ENCODE data around the gene GRN. TPM values are rescaled to one million over a fixed set of nuclear protein-coding genes. Genes with fewer than 3 reads are reported as not detected.

GRN gene
- total and polyA plus RNA-seq, 2 of the 8 experiments (the other 6 are each of a cell fraction or from before 2014, with no cell fraction given), result 108 to 387 TPM

DNA sequence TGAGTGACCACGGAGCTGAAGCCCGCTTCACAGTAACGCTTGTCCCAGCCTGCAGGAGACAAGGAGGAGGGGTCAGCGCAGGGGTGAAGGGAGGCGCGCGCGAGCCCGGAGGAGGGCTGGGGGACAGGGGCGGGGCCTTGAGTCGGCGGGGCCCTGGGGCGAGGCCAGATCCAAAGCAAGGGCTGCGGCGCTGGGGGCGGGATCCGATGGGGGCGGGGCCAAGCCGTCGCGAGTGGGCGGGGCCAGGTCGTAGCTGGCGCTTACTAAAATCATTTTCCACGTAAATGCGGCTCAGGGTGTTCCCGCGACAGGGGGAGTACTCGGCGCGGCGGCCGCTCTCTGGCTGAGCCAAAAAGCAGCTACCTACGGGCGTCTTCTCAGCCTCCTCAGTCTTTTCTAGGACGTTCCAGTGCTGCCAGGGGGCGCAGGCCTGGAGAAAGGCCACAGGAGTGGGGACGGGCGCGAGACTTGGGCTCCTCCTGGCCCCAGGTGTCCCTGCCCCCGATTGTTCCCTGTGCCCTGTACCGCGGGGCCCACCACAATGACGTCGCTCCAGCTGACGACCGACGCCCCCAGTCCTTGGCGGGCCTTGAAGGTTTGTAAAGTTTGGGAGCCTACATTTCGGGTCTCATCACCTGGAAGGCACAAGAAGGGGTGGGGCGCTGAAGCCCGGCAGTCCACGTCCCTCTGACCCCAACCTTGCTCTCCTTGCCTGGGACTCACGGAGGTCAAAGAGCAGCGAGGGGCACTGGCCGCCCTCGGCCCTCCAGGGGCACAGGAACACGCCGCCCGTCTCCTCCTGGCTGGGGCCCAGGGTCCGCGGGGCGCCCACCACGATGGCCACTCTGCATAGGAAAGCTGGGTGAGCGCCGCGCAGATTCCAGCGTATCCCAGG lies 40.4 kb downstream of the GRN start:
- POLR2A ChIA-PET (ENCODE audit: partially characterized antibody), result interaction anchor here (0.7 to 2.2 kb wide), 6 partner anchors 10 to 77 kb away, joined by 3 to 10 read pairs (median 3); partner anchors contain the start of gene RUNDC3A
- no peak overlapping the region for H3K4ac ChIP-seq (replicated peaks; ENCODE audit: insufficient read length, low read depth, low read length)
- H3K36me3 ChIP-seq (ENCODE audit: control insufficient read depth in 2 of 4, insufficient read depth in 4 of 4, low read length in 3 of 4), result no peaks in the 10 kb centered on the region
- no peaks in the 10 kb centered on the region for H3K9me3 ChIP-seq (ENCODE audit: insufficient read depth in 2 of 2, low read depth in 1 of 2, low read length in 1 of 2)
- H2BK12ac ChIP-seq (ENCODE audit: low read depth, low read length), result peak overlapping the region; percentile 75; the same call in 1 of the 2 replicates
- H4K5ac ChIP-seq (ENCODE audit: insufficient read length, low read depth, low read length), result no peak overlapping the region
- WGBS, 2 experiments (ENCODE audit: extremely low coverage in 1 of 2, insufficient coverage in 1 of 2, insufficient read length in 1 of 2, insufficient replicate concordance in 2 of 2, low coverage in 1 of 2, low lambda C conversion rate in 2 of 2, missing lambda C conversion rate in 1 of 2), result 5% methylated on average over 41 of the region's 68 CpGs; no CpG with 5 or more reads in 1 of the 2 experiments
- peak overlapping the region; percentile 84 to 96 for H3K4me2 ChIP-seq (ENCODE audit: insufficient read depth in 1 of 2, low read depth in 2 of 2, low read length in 2 of 2)
- no peak overlapping the region for H3K56ac ChIP-seq (replicated peaks; ENCODE audit: insufficient read length, low read depth, low read length)
- H2BK120ac ChIP-seq (replicated peaks; ENCODE audit: low read depth, low read length), result no peak overlapping the region
- peak overlapping the region; percentile 49 to 74 (median 66) for H3K4me3 ChIP-seq (ENCODE audit: extremely low read depth in 1 of 4, insufficient read depth in 2 of 4, low read depth in 3 of 4, low read length in 4 of 4)
- peaks cover 3 to 21% (median 7%) of the 10 kb centered on the region in 4 experiments; a peak in 6 of 7 replicates for H3K4me1 ChIP-seq (replicated peaks in 1 of 4; ENCODE audit: control insufficient read depth in 3 of 4, insufficient read depth in 4 of 4, low read length in 3 of 4)
- H2AFZ ChIP-seq (ENCODE audit: low read length), result peak overlapping the region; percentile 85
- H2BK15ac ChIP-seq (ENCODE audit: low read length), result peak overlapping the region; percentile 46; the same call in 1 of the 2 replicates
- H2AK5ac ChIP-seq (ENCODE audit: low read depth, low read length), result no peak overlapping the region
- H3K18ac ChIP-seq (ENCODE audit: extremely low read depth, low read length), result peak overlapping the region; percentile 93
- peaks cover 10 to 34% (median 31%) of the 10 kb centered on the region in 4 experiments for H3K27me3 ChIP-seq (replicated peaks in 1 of 4; ENCODE audit: control insufficient read depth in 3 of 4, extremely low read depth in 1 of 4, insufficient read depth in 3 of 4, low read length in 3 of 4)
- H2BK20ac ChIP-seq (ENCODE audit: low read length), result no peak overlapping the region
- DNase-seq (ENCODE audit: low read depth in 1 of 2, low spot score in 2 of 2) (peak; percentile 75 to 95), FAIRE-seq (no peak)
- H3K27ac ChIP-seq (ENCODE audit: low read depth, low read length), result no peak overlapping the region
- peak overlapping the region; percentile 35; the same call in 1 of the 2 replicates for H2BK5ac ChIP-seq (ENCODE audit: low read depth, low read length)
- no peaks in the 10 kb centered on the region for H3K79me2 ChIP-seq (ENCODE audit: control insufficient read depth in 1 of 2, insufficient read depth in 2 of 2, low read length in 2 of 2)
- peak overlapping the region; percentile 80; the same call in 1 of the 2 replicates for H4K8ac ChIP-seq (ENCODE audit: extremely low read depth, insufficient read depth, low read length)
- H3K9ac ChIP-seq (replicated peaks in 1 of 4; ENCODE audit: extremely low read depth in 1 of 4, low read depth in 3 of 4, low read length in 3 of 4), result peak overlapping the region in 1 of 4 experiments; percentile 37; a peak in 2 of 7 replicates
- CTCF ChIA-PET (ENCODE audit: partially characterized antibody), result interaction anchor here (0.6 to 3.0 kb wide), 10 partner anchors 10 to 149 kb away, joined by 3 to 24 read pairs (median 4); no protein-coding TSS in a partner anchor
- no peak overlapping the region for H3K23ac ChIP-seq (ENCODE audit: insufficient read length)
- H3K23me2 ChIP-seq (ENCODE audit: low read depth, low read length), result peaks cover 12% of the 10 kb centered on the region; the same call in 1 of the 2 replicates
- H4K91ac ChIP-seq (replicated peaks; ENCODE audit: insufficient read length, low read length), result peak overlapping the region; percentile 37
- H3K79me1 ChIP-seq (ENCODE audit: low read depth, low read length), result no peaks in the 10 kb centered on the region
- peaks cover 0 to 4% of the 10 kb centered on the region in 2 experiments for H4K20me1 ChIP-seq (replicated peaks in 1 of 2; ENCODE audit: control insufficient read depth in 1 of 2, insufficient read depth in 2 of 2, low read length in 2 of 2)
- no peak overlapping the region for H3K14ac ChIP-seq (ENCODE audit: insufficient read length)
- TF ChIP-seq CREB1 (IDR thresholded peaks at IDR 0.05) (peak; percentile 55), SP4 (IDR thresholded peaks at IDR 0.05; ENCODE audit: low read length) (no peak), NANOG (IDR thresholded peaks at IDR 0.05; ENCODE audit: insufficient read depth, low read depth, low read length, poor library complexity, severe bottlenecking) (no peak), ASH2L (IDR thresholded peaks at IDR 0.05; ENCODE audit: low read length) (peak; percentile 41), POLR2A (IDR thresholded peaks at IDR 0.05; ENCODE audit: control extremely low read depth in 1 of 2, low read depth in 2 of 2, low read length in 2 of 2) (peak in 1 of 2 experiments; percentile 17; a peak in 1 of 3 replicates), POLR2AphosphoS5 (IDR thresholded peaks at IDR 0.05; ENCODE audit: low read depth, low read length) (0 out of 2 replicates have a peak, but pooled peaks have one; percentile 6), ATF3 (IDR thresholded peaks at IDR 0.05; ENCODE audit: insufficient read depth, low read depth, low read length) (no peak)
- TF ChIP-seq, protein P1, sequence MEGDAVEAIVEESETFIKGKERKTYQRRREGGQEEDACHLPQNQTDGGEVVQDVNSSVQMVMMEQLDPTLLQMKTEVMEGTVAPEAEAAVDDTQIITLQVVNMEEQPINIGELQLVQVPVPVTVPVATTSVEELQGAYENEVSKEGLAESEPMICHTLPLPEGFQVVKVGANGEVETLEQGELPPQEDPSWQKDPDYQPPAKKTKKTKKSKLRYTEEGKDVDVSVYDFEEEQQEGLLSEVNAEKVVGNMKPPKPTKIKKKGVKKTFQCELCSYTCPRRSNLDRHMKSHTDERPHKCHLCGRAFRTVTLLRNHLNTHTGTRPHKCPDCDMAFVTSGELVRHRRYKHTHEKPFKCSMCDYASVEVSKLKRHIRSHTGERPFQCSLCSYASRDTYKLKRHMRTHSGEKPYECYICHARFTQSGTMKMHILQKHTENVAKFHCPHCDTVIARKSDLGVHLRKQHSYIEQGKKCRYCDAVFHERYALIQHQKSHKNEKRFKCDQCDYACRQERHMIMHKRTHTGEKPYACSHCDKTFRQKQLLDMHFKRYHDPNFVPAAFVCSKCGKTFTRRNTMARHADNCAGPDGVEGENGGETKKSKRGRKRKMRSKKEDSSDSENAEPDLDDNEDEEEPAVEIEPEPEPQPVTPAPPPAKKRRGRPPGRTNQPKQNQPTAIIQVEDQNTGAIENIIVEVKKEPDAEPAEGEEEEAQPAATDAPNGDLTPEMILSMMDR (IDR thresholded peaks at IDR 0.05; ENCODE audit: control extremely low read depth in 1 of 3, insufficient read depth in 1 of 3, low read depth in 1 of 3, low read length in 3 of 3), result peak; percentile 13 to 33 (median 16)
